HG03575 (cell line): ENCODE measurements around the gene ZCCHC24.
A peak's percentile ranks its signal among the peaks of the same experiment; 100 is the strongest.
"Not testable (repeated sequence)": the region's sequence is repeated elsewhere in the genome, so short reads cannot be mapped to it uniquely, and the experiment has no call there.

ENCODE experiments used
- ATAC-seq: cut with Tn5 transposase; IDR thresholded peaks from one replicate; pipeline ENCODE4 v1.9.1; 2021; ENCODE audit not compliant: unreplicated experiment, insufficient number of reproducible peaks, low FRiP score; ENCODE audit errors: extremely low read depth

ZCCHC24 gene

DNA sequence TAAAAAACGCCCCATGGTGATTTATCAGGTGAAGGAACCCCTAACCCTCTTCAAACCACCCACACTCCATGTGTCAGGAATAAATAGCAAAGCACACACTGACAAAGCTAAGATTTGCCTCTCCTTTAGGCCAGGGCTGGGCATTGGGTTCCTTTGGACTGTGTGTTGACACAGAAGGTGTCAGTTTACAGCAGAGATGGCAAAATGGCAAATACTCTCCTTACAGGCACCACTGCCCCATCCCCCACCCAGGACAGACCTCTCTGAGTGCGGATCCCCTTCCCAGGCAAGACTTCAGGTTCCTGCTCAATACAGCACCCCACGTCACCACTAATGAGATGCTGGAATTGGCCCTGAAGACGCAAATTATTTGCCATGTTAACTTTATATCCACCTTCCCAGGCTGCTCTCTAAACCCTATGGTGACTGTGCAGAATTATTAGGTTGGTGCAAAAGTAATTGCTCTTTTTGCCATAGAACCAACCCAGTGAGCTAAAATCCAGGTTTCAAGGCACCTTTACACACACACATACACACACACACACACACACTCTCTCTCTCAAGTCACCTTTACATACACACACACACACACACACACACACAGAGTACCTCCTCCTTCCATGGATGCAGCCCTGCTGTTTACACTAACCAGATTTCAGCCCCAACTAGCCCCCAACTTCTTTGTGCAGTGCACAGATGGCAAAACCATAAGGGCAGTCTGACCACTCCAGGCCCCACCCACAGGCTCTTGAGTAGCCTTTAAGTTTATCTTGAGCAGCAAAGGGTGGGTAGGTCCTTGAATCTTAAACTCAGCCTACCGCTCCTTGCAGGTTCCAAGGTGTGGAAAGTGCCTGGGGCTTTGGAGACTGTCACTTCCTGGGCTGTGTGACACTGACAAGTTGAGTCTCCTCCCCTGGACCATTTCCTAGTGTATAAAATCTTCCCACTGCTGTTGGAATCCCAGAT is 4.0 kb upstream of the ZCCHC24 start:
- no peak for ATAC-seq

DNA sequence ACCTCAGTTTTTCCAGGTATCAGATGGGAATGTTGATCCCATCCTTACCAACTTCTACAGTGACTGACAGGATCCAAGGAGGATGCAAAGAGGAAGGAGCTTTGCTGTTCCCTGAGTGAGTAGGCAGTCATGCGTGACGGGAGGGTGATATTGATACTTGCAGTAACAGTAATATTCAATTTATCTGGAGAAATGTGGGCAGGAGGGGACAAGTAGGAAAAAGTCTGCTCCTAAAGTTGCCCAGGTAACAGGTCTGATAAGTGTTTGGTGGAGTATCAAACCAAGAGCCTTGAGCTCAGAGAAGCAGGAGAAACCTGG is 3.3 kb upstream of the ZCCHC24 start:
- no peak for ATAC-seq

DNA sequence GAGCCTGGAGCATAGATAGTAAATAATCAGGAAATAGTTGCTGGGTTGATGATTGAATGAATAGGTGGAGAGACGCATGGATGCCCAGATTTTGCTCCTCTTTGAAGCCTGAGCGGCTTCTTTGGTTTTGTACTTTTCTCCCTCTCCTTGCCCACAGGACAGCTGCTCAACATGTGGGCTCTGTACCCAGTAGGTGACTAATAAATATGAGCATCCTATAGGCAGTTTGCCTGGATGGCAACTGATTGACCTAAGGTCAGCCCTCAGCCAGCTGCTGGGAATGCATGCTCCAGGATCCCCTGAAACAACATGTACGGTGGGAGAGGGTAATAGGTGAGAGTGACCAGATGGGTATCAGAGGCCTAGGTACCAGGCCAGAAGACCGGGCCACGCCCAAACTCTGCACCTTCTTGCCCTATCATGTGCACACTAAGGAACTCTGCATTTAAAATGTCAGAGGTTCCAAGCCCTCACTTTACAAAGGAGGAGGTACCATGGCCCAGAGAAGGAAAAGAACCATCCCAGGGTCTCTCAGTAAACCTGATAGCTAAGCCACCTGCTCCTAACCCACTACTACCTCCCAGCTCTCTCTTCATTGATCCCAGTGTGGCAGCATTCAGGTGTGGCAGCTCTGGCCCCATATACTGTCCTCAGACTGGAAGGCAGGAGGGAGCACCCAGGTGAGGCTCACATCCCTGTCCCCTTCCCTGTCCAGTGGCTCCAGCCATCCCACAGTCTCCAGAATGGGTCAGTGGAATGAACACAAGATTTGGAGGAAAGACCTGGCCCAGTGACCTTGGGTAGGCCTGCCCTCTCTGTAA is 2.7 kb upstream of the ZCCHC24 start:
- ATAC-seq: no peak

- ATAC-seq: not testable (repeated sequence)
These were observed 1.8 kb upstream of the ZCCHC24 start for GRCh38 chr10:79447249-79447648.

DNA sequence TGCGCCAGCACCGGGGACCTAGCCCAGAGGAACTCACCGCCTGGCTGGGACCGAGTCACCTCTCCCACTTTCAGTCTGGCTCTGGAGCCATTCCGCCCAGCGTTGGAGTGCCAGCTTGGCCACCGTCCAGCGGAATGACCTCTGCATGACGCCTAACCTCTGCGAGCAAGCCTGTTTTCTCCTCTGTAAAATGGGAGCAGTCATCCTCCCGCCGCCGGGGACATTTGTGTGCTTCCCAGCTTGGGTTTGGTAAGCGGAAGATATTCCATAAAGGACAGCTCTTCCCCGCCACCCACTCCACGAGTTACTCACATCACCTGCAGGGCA is 1.3 kb upstream of the ZCCHC24 start:
- no peak for ATAC-seq

- peak; percentile 12 for ATAC-seq
These were observed 743 bp upstream of the ZCCHC24 start for GRCh38 chr10:79445977-79446757.

DNA sequence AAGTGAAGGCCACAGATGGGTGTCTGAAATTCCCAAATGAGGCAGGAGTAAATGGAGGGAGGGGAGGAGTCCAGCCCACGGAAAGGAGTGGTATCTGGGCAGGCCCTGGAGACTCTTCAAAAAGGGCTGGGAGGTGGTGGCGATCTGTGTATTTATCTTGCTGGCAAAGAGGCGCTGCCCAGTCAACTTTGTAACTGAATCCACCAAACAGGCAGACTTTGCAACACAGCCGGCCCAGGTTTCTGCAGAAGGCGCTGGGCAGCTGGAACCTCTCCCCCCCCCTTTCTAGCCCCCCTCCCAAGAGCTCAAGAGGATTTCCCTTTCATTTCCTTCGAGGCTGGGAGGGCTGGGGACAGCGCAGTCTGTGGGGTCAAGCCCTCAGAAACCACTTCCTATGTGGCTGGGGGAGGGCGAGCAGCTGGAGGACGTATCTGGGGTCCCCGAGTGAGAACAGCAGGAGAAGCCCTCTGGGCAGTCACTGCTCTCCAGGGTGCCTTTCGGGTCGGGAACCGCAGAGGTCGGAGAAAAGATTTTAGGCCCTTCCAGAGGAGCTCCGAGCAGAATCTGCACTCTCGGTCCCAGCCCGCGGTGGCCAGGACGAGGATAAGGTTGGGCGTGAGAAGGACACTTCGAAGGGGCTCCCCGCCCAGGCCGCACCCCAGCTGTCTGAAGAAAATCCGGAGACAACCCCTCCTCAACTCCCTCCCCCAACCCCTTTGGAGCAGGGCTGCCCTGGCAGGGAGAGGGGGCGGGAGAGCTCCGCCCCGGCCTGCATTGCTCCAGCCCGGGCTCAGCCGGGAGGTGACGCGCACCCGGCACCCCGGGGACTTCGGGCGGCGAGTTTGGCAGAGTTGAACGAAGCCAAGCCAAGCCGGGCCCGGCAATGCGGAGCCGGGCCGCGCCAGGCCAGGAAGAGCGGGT is 965 bp downstream of the ZCCHC24 start:
- no peak for ATAC-seq

DNA sequence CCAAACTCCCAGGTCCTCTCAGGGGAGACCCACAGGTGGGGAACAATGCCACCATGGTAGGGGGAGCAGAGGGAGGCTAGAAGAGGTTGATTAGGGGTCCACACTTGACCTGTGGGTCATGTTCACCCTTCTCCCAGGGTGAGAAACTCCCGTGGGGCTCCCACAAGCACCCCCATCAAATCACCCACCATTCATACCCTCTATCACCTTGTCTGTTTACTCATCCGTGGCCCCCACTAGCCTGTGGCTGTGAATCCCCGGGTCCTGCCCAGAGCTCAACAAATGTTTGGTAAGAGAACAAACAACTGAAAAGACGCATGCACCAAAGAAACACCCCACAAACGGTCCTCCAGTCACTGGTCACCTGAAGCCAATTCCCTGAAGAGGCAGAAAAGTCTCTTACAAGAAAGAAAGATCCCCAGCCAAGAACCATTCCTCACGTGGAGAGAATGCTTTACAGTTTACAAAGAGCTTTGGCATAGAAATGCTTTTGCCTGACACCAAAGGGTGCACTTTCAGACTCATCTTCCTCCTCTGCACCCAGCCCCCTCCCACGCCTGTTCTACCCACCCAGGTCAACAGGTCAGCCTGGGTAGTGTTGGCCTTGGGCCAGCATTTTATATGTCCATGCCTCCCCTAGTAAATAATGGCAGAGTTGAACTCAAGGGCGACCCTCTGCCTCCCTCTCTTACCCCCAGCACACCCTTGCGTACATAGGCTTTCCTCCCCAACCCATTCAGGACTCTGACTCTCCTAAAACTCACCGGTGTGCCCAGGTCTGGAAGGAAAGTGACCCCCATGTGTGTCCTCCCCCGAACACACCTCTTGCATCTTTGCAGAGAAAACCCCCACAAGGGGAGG is 1.9 kb downstream of the ZCCHC24 start:
- ATAC-seq: no peak

GRCh38 chr10:79442171-79443040 is 3.0 kb downstream of the ZCCHC24 start:
- ATAC-seq: no peak

DNA sequence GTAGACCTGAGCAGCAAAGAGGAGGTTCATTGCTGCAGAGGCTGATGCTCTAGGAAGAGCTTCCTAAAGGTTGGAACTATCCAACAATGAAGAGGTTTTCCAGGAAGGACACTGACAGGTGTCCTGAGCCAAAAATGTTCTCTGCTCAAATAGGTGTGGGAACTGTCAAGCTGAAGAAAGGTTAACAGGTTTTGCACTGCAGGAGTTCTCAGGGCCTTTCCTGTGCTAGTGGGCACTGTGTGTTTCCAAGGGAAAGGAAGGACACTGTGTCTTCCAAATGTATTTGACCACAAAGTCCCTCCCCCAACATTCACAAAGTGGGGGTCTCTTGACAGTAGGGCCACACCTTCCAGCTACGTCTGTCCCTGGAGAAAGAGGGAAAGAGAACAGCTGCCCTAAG is 4.0 kb downstream of the ZCCHC24 start:
- ATAC-seq: no peak

DNA sequence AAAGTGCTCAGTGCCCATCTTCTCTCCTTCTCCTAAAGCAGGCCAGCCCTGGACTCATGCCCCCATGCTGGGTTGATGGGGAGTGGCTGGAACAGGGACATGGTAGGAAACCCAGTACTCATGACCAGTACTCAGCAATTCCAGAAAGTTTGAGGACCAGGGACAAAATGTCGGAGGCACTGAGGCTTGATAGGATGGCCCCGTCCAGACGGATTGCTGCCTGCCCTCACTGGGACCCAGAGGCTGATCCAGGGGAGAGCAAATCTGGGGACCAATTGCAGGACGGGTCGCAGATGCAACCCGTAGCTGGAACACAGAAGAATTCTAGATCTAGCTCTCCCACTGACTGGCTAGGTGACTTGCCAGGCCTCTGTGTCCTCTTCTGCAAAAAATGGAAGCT is 5.1 kb downstream of the ZCCHC24 start:
- no peak for ATAC-seq

DNA sequence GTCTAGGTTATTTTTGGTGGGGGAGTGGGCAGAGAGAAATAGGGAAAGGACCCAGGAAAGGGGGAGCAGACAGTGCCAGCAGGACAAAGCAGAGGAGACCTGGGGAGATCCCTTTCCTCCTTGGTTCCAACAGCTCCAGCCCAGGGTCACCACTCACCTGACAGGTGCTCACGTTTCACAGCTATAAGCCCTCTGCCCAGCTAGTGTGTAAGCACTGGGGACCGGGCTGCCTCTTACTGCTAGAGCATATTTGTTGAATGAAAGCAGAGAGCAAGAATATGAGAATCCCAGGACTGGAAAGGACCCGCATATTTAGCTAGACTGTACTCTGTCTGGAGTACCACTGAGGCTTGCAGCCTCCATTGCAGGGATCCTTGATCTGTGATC is 6.7 kb downstream of the ZCCHC24 start:
- ATAC-seq: no peak

DNA sequence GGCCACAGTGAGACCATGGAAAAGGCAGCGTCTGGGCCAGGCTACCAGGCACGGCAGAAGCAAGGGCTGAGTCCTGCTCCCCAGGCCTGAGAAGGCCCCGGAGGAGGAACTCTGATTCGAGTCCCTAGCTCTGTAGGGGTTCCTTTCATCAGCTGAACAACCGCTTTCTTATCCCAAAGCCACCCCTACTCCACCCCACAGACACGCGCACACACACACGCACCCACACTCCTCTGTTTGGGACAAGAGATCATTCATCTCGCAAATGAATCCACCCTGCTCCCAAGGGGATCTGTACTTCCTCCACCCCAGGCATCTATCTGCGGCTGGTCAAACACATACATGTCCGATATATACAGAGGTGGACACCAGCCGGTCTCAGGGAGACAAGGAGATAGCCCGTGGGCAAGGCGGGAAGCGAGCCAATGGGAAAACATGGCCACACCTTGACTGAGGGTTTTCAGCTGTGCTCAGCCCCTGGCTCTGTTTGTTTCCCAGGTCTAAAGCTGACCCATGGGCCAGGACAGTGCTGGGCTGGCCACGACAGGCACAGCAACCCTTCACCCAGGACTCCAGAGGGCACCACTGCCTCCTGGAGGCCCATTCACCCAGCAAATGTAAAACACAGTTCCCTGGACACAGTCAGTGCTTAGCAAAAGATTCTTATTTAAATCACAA is 7.3 kb downstream of the ZCCHC24 start:
- ATAC-seq: no peak

DNA sequence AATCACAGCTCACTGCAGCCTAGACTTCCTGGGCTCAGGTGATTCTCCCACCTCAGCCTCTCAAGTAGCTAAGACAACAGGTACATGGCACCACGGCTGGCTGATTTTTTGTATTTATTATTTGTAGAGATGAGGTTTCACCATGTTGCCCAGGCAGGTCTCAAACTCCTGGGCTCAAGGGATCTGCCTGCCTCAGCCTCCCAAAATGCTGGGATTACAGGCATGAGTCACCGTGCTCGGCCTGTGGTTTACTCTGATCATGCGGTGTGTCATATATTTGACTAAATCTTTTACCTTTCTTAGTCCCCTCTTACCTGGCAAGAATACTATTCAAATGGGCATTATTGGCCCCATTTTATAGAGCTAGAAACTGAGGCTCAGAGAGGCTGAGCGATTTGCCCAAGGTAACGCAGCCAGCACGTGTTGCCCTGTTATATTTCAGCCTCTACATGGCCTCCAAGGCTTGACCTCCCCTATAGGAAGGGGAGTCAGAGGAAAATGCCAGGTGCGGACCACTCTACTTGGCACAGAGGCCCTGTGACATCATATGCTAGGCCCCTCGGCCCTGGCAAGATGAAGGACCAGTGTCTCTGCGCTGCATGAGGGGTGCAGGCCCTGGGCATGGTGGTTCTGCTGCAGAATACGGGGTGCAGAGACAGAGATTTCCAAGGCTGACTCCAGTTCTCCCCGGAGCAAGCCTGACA is 8.2 kb downstream of the ZCCHC24 start:
- no peak for ATAC-seq

DNA sequence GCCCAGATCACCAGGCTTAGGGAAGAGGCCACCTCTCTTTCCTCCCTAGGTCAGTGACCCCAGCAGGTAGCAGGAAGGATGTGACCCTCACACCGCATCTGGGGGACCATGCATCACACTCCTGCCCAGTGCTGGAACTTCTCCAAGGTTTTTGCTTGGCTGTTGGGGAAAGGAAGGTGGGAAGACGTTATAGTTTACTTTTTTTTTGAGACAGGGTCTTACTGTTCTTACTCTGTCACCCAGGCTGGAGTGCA is 8.6 kb downstream of the ZCCHC24 start:
- ATAC-seq: no peak
